HG03025 (cell line): Measurements from ENCODE around the gene NCAPD3.

Source experiments
- ATAC-seq: cut with Tn5 transposase; IDR thresholded peaks from one replicate; pipeline ENCODE4 v1.9.1; 2021; ENCODE audit warnings: mild to moderate bottlenecking, moderate library complexity; ENCODE audit not compliant: unreplicated experiment, low FRiP score

The NCAPD3 gene

DNA sequence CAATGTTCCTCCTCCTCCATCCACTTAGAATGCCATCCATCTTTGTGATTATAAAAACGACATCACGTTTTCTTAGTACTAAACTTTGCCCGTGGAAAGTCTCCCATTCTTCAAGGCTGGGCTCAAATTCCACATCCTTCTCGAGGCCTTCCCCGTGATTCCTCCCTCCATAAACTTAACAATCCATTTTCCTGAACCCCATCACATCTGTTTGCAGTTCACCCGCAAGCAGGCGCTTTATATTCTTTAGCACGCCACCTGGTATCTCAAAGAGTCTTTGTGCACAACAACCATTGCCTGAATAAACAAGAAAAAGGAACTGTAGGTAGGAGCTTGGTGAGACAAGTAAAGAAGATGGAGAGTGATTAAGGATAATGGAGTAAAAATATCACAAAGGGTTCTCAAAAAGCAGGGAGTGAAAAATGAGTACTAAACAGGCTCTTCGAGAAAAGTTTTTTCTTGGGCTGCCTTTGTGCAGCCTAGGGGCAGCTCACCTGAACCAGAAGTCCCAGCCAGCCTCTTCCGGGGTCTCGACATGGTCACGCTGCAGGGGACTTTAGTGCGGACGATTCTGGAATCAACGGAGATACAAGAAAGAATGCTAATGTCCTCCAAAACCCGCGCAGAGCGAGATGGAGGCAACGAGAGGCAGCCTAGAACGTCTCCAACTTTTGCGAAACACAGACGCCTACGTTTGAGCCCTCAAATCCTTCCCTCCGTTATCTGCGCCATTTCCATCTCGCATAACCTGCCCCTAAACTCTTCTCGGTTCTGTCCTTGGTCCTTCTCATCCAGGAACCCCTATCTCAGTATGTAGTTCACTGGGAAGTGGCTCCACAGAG lies 28.8 kb upstream of the NCAPD3 start:
- peak; percentile 17 for ATAC-seq

DNA sequence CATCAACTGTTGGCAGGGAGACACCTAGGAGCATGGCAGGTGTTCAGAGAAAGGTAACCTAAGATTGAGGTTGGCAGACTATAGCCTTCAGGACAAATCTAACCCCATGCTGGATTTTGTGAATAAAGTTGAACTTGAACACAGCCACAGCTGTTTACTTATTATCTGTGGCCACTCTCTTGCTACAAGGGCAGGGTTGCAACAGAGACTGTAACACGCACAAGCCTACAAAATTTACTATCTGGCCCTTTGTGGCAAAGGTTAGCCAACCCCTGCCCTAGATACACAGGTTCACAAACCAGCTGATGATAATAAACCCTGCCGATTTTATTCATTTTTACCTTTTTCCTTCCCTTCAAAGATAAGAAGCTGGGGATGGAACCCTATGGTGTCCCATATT lies 26.9 kb upstream of the NCAPD3 start:
- ATAC-seq = no peak

GRCh38 chr11:134250246-134250645 lies 26.5 kb upstream of the NCAPD3 start:
- no peak for ATAC-seq

GRCh38 chr11:134248910-134249480 lies 25.2 kb upstream of the NCAPD3 start:
- ATAC-seq = no peak

DNA sequence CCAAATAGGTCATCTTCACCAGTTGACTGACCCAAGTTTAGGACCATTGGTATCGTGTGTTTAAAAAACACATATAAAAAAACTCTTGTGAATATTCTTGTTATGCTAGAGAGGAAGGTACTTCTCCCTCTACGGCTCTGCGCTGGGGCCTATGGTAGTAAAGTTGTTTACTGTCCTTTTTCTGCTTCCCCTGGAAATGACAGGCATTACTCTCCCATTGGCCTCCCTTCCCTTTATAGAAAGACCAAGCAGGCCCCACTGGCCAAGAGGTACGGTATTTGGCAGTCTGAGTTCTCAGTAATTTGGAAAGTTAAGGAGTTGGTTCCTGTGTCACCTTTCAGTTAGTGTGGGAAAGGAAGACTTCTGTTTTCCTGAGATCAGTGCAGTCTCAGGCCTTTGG lies 22.9 kb upstream of the NCAPD3 start:
- ATAC-seq = no peak

DNA sequence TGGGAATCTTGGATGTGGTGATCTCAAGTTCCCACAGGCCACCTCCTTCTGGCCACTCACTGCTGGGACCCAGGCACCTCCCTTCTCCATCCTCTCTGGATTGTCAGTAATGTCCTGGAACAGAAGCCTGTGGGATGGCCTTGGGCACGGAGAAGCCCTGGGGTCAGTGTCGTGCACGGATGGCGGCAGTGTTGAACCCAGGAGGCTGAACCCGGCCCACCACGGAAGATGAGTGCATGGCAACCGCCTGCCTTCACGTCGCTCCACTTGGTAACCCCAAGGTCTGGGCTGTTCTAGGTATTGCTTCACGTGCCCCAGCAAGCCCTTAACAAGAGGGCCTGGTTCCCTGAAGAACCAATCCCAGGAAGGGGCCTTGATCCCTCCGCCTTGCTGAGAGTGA lies 22.3 kb upstream of the NCAPD3 start:
- no peak for ATAC-seq

GRCh38 chr11:134245434-134245833 lies 21.7 kb upstream of the NCAPD3 start:
- ATAC-seq = no peak

- peak; percentile 62 for ATAC-seq
Measured at GRCh38 chr11:134244593-134244992, 20.8 kb upstream of the NCAPD3 start.

- no peak for ATAC-seq
Measured at GRCh38 chr11:134243913-134244312, 20.1 kb upstream of the NCAPD3 start.

DNA sequence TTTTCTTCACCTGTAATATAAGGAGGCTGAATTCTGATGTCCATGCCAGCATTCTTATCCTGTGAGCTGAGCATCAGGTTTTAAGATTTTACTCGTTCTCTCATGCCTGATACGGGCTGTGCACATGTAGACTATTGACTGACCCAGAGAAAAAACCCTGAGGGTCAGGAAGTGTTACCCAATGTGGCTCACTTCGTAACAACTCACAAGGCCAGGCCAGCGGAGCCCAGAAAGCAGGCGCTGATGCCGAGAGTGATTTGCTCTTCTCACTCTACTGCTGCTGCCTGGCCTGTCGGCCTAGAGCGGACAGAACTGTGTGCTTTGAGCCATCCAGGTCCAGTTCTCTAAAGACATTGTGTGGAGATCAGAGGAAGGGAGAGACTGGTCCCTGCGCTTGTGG lies 18.6 kb upstream of the NCAPD3 start:
- no peak for ATAC-seq

- ATAC-seq = no peak
Measured at GRCh38 chr11:134240592-134240991, 16.8 kb upstream of the NCAPD3 start.

DNA sequence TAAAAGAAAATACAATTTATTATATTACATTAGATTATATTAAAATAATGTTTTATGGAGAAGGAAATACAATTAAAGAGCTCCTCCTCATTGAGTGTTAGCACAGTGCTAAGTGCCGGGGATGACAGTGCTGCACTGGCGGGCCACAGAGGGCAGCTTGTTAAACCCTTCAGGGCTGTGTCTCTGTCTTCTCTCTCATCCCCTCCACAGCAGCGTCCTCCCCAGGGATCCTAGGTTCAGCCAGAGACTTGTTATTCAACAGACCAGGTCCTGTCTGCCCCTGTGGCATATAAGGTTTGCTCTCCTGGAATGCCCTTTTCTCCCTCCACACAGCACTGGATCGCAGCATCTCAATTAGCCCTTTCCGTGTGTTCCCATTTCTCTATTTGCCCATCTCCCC lies 15.2 kb upstream of the NCAPD3 start:
- no peak for ATAC-seq

DNA sequence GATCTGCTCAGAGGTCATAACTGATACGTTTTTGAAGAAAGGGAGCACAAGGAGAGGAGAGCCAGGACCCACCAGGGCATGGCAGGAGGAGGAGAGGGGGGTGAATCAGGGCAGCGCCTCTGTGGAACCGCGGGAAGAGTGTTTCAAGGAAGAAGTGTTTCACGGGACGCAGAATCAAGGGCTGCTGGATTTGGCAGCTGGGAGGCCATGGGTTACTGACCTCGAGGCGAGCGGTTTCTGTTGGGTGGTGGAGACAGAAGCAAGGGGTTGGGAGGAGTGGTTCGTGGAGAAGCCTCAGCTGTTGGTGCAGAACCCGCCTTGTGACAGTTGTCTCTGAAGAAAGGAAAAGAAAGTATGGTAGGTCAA lies 13.8 kb upstream of the NCAPD3 start:
- no peak for ATAC-seq

GRCh38 chr11:134236834-134237556 lies 13.2 kb upstream of the NCAPD3 start:
- ATAC-seq = no peak

DNA sequence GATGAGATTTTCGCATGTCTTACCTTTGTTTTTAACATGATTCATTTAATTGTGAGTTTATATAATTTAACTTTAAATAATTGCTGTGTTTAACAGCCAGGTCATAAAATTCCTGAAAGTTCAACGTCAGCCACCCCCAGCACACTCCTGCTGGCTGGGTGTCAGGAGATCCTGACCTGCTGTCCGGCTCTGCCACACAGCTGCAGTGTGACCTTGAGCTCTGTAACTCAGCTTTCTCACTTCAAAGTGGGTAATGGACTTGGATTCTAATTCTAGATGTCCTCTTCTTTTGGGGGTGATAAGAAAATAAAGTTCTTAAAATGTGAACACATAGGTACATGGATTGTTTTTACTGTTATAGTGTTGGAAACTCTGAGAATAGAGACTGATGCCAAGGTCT lies 11.6 kb upstream of the NCAPD3 start:
- ATAC-seq = no peak

DNA sequence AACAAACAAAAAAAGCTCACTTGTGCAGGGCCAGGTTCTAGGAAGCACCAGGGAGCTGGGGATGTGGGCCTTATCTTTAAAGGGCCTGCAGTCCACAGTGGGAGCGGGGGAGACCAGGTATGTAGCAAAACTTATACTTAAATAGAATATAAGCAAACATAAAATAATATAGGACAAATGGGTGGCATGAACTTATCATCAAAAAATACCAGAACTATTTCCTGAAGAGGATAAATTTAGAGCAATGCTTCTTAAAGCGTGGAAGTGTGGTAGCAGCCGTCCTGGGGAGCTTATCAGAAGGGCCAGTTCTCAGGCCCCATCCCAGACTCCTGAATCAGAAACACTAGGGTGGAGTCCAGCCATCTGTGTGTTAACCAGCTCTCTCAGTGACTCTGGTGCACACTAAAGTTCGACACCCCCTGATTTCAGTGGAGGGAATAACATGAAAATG lies 10.0 kb upstream of the NCAPD3 start:
- no peak for ATAC-seq

DNA sequence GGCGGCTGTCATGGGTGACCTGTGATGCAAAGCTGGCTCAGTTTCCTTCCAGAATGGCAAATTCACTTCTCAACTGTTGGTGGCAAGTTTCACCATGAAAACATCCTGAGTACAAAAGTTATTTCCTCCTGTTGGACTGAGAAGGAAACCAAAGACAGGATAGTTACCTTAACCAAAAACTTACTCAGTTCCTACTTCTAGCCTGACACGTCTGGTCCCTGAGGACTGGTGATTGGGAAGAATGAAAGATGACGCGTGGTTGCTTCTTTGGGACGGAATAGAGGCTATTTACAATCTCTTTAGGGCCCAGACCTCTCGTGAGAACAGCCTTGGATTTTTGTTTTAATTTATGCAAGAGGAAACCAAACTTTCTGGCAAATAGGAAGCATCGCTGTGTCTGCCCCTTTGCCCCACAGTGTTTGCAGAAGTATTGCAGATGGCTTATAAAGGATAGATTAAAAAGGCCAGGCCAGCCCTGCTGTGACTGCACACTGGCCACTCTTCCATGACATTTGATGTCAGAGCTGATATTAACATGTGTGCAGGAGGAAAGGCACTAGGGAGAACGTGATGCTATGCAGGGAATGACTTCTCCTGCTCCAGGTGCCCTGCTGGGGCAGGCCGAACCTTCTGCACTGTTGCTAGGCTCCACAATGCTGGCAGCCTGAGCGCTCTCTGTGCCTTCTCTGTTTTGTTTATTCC lies 8.3 kb upstream of the NCAPD3 start:
- ATAC-seq = no peak

GRCh38 chr11:134230339-134230738 lies 6.6 kb upstream of the NCAPD3 start:
- no peak for ATAC-seq

DNA sequence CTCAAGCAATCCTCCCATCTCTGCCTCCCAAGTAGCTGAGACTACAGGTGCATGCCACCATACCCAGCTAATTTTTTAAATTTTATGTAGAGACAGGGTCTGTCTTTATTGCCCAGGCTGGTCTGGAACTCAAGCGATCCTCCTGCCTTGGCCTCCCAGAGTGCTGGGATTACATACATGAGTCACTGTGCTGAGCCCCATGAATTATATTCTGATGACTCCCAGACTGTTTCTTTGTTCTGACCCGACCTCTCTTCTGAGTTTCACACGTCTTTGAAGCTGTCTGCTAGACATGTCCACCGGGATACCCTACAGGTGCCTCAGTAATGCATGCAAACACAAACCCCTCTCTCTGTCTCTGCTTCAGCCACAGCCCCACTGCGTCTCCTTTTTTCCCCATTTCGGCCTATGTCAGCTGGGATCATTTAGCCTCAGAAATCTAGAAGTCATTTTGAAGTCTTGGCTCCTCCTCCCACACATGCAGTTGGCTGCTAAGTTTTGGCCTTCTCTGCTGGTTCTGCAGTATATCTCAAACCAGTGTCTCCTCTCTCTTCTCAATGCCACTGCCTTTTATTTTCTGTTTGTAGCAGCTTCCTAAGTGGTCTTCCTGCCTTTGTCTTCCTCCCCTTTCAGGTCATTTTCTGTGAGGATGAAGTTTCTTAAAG lies 5.5 kb upstream of the NCAPD3 start:
- ATAC-seq = no peak

GRCh38 chr11:134228625-134229024 lies 4.9 kb upstream of the NCAPD3 start:
- peak; percentile 44 for ATAC-seq
